ENCODE measurements around the gene SLC35E3.

SLC35E3 gene

GRCh38 chr12:68771223-68771925 lies 25.4 kb downstream of the SLC35E3 start:
- no peak for DNase-seq (ENCODE audit: low read depth)

- DNase-seq (ENCODE audit: low read depth) = no peak
Measured at GRCh38 chr12:68772714-68773113, 26.7 kb downstream of the SLC35E3 start.

- DNase-seq (ENCODE audit: low read depth) = no peak
Measured at GRCh38 chr12:68773582-68773981, 27.6 kb downstream of the SLC35E3 start.

- no peak for DNase-seq (ENCODE audit: low read depth)
Measured at GRCh38 chr12:68775121-68775630, 29.2 kb downstream of the SLC35E3 start.

GRCh38 chr12:68776976-68777610 lies 31.1 kb downstream of the SLC35E3 start:
- no peak for DNase-seq (ENCODE audit: low read depth)

- DNase-seq (ENCODE audit: low read depth) = no peak
Measured at GRCh38 chr12:68779280-68779679, 33.3 kb downstream of the SLC35E3 start.

- DNase-seq (ENCODE audit: low read depth) = no peak
Measured at GRCh38 chr12:68780731-68781130, 34.8 kb downstream of the SLC35E3 start.

- no peak for DNase-seq (ENCODE audit: low read depth)
Measured at GRCh38 chr12:68781728-68782127, 35.8 kb downstream of the SLC35E3 start.

- DNase-seq (ENCODE audit: low read depth) = no peak
Measured at GRCh38 chr12:68784015-68784414, 38.0 kb downstream of the SLC35E3 start.

- DNase-seq (ENCODE audit: low read depth) = no peak
Measured at GRCh38 chr12:68785358-68785757, 39.4 kb downstream of the SLC35E3 start.

- no peak for DNase-seq (ENCODE audit: low read depth)
Measured at GRCh38 chr12:68785823-68786222, 39.8 kb downstream of the SLC35E3 start.

- DNase-seq (ENCODE audit: low read depth) = no peak
Measured at GRCh38 chr12:68786929-68787328, 41.0 kb downstream of the SLC35E3 start.

- DNase-seq (ENCODE audit: low read depth) = no peak
Measured at GRCh38 chr12:68788554-68789143, 42.7 kb downstream of the SLC35E3 start.

- no peak for DNase-seq (ENCODE audit: low read depth)
Measured at GRCh38 chr12:68789144-68789878, 43.3 kb downstream of the SLC35E3 start.

GRCh38 chr12:68790081-68790951 lies 44.3 kb downstream of the SLC35E3 start:
- DNase-seq (ENCODE audit: low read depth) = no peak

- DNase-seq (ENCODE audit: low read depth) = no peak
Measured at GRCh38 chr12:68790952-68791234, 44.9 kb downstream of the SLC35E3 start.

- DNase-seq (ENCODE audit: low read depth) = no peak
Measured at GRCh38 chr12:68791897-68792481, 46.0 kb downstream of the SLC35E3 start.

- DNase-seq (ENCODE audit: low read depth) = no peak
Measured at GRCh38 chr12:68792952-68793351, 47.0 kb downstream of the SLC35E3 start.

- DNase-seq (ENCODE audit: low read depth) = no peak
Measured at GRCh38 chr12:68793436-68793835, 47.5 kb downstream of the SLC35E3 start.

- DNase-seq (ENCODE audit: low read depth) = no peak
Measured at GRCh38 chr12:68793975-68794652, 48.1 kb downstream of the SLC35E3 start.

Data from stimulated activated CD8-positive, alpha-beta memory T cell treated with anti-CD3 and anti-CD28 coated beads, Interleukin-7, amount 100 ng/mL, for 24 hours (primary cell).